HCT116 (cell line): Measurements from ENCODE around the gene HLA-DPA1. TPM values are rescaled to one million over a fixed set of nuclear protein-coding genes. Genes with fewer than 3 reads are reported as not detected.

Source experiments
- ATAC-seq: fragments of 200-7000 bp; cut with Tn5 transposase; 2 replicates; pipeline ENCODE4 v1.9.1; 2020; ENCODE audit warnings: mild to moderate bottlenecking, moderate library complexity
- BruUV-seq: library from RNA; stranded (reverse); fragments of 400-500 nt; replicated peaks from 2 replicates; lab custom pipeline; 2021; lab: Mats Ljungman, UMichigan
- CTCF ChIA-PET: fragments of 300-600 bp; sonication (Branson Sonifier 250); formaldehyde crosslinking; loops from one replicate; lab custom pipeline; 2021; ENCODE audit warnings: antibody characterized with exemption; lab: Charles Lee
- POLR2A ChIA-PET: fragments of 300-600, 350-600 bp; sonication (Branson Sonifier 250); formaldehyde crosslinking; loops from one replicate; lab custom pipeline; 2021; ENCODE audit warnings: antibody characterized with exemption; lab: Charles Lee
- RAD21 ChIA-PET, 2 experiments: fragments of 300-600 bp; sonication (Branson Sonifier 250); formaldehyde crosslinking; loops; one replicate each; lab custom pipeline; 2023; ENCODE audit warnings: low total read pairs in 2 of 2; ENCODE audit not compliant: uncharacterized antibody in 2 of 2, unreplicated experiment in 2 of 2, low non-redundant PET in 1 of 2; lab: Charles Lee
- DNase-seq: peaks from one replicate; pipeline ENCODE4 v3.0.0-alpha.2; 2010; ENCODE audit warnings: low read depth, low spot score
- H2AFZ ChIP-seq: fragments of 200-600 bp; shearing (Covaris generic), sonication (generic); 2 replicates; pipeline ENCODE4 v1.6.1; 2017; ENCODE audit warnings: low read depth, mixed run types, mixed read lengths, antibody characterized with exemption, low read length; ENCODE audit not compliant: poor library complexity, severe bottlenecking
- H3K27ac ChIP-seq: 2 replicates; pipeline ENCODE4 v1.5.1; 2012; ENCODE audit warnings: low read depth, low read length
- H3K27me3 ChIP-seq: fragments of 200-600 bp; sonication (generic); 2 replicates; pipeline ENCODE4 v1.6.1; 2016; ENCODE audit warnings: mixed run types, low read length, mixed read lengths; ENCODE audit not compliant: insufficient read depth
- H3K36me3 ChIP-seq, 2 experiments: fragments of 200-500 bp in 1 of 2; fragments of 200-600 bp in 1 of 2; sonication (Bioruptor generic) in 1 of 2; sonication (generic) in 1 of 2; 2 replicates each; pipeline versions ENCODE4 v1.5.1 to v1.6.1; 2014 to 2016; ENCODE audit warnings: low read length in 2 of 2, inconsistent platforms in 1 of 2, mixed read lengths in 1 of 2, mixed run types in 1 of 2; ENCODE audit not compliant: insufficient read depth in 2 of 2, control insufficient read depth in 1 of 2
- H3K4me1 ChIP-seq, 2 experiments: fragments of 200-600 bp in 1 of 2; sonication (generic) in 1 of 2; 2 replicates each; pipeline versions ENCODE4 v1.5.1 to v1.6.1; 2012 to 2017; ENCODE audit warnings: low read length in 2 of 2, inconsistent platforms in 1 of 2, mild to moderate bottlenecking in 1 of 2, mixed read lengths in 1 of 2, mixed run types in 1 of 2, moderate library complexity in 1 of 2; ENCODE audit not compliant: insufficient read depth in 2 of 2, control insufficient read depth in 1 of 2
- H3K4me2 ChIP-seq: fragments of 200-600 bp; sonication (generic); 2 replicates; pipeline ENCODE4 v1.6.1; 2017; ENCODE audit warnings: mixed run types, low read length, mixed read lengths
- H3K4me3 ChIP-seq, 2 experiments: fragments of 200-600 bp in 1 of 2; sonication (generic) in 1 of 2; replicated peaks in 1 of 2; 2 replicates each; pipeline ENCODE4 v1.5.1; 2011 to 2016; ENCODE audit warnings: low read length in 2 of 2, control low read depth in 1 of 2, low read depth in 1 of 2, mild to moderate bottlenecking in 1 of 2, mixed read lengths in 1 of 2, mixed run types in 1 of 2
- H3K79me2 ChIP-seq: fragments of 200-600 bp; sonication (generic); 2 replicates; pipeline ENCODE4 v1.6.1; 2017; ENCODE audit warnings: mild to moderate bottlenecking, mixed run types, low read length, moderate library complexity, mixed read lengths; ENCODE audit not compliant: insufficient read depth
- H3K9ac ChIP-seq: fragments of 200-600 bp; sonication (generic); 2 replicates; pipeline ENCODE4 v1.6.1; 2016; ENCODE audit warnings: low read length, mixed read lengths
- H3K9me2 ChIP-seq: fragments of 200-600 bp; sonication (generic), shearing (Covaris generic); 2 replicates; pipeline ENCODE4 v1.6.1; 2017; ENCODE audit warnings: mixed run types, mild to moderate bottlenecking, moderate library complexity; ENCODE audit not compliant: insufficient read depth
- H3K9me3 ChIP-seq, 2 experiments: fragments of 200-500 bp in 1 of 2; fragments of 200-600 bp in 1 of 2; sonication (Bioruptor generic) in 1 of 2; sonication (generic) in 1 of 2; 2 replicates each; pipeline ENCODE4 v1.6.1; 2014 to 2017; ENCODE audit warnings: low read length in 2 of 2, mixed read lengths in 2 of 2, inconsistent platforms in 1 of 2, low read depth in 1 of 2, mild to moderate bottlenecking in 1 of 2, mixed run types in 1 of 2, moderate library complexity in 1 of 2; ENCODE audit not compliant: control insufficient read depth in 1 of 2, insufficient read depth in 1 of 2
- H4K20me1 ChIP-seq: fragments of 200-600 bp; sonication (generic), shearing (Covaris generic); 2 replicates; pipeline ENCODE4 v1.6.1; 2017; ENCODE audit warnings: mixed run types, mild to moderate bottlenecking, moderate library complexity; ENCODE audit not compliant: insufficient read depth
- CTCF ChIP-seq, 3 experiments: fragments of 200-600 bp in 1 of 3; sonication (generic) in 1 of 3; IDR thresholded peaks in 2 of 3; conservative IDR thresholded peaks in 1 of 3; 2 replicates each; pipeline ENCODE4 v1.5.1; 2012 to 2017; ENCODE audit warnings: low read depth in 2 of 3, low read length in 2 of 3, antibody characterized with exemption in 1 of 3, borderline replicate concordance in 1 of 3, control low read depth in 1 of 3, mild to moderate bottlenecking in 1 of 3, mixed read lengths in 1 of 3, mixed run types in 1 of 3, moderate library complexity in 1 of 3; ENCODE audit not compliant: insufficient read depth in 1 of 3
- ELF1 ChIP-seq: IDR thresholded peaks from 2 replicates; pipeline ENCODE4 v1.6.1; 2012; ENCODE audit warnings: low read depth, borderline replicate concordance
- EZH2phosphoT487 ChIP-seq: fragments of 200-600 bp; IDR thresholded peaks from 2 replicates; pipeline ENCODE4 v1.6.1; 2018; ENCODE audit warnings: antibody characterized with exemption, borderline replicate concordance
- JUND ChIP-seq: IDR thresholded peaks from 2 replicates; pipeline ENCODE4 v1.6.1; 2012
- POLR2A ChIP-seq: IDR thresholded peaks from 2 replicates; pipeline ENCODE4 v1.7.0; 2011; ENCODE audit warnings: borderline replicate concordance; ENCODE audit not compliant: insufficient read depth, insufficient read length; ENCODE audit errors: extremely low read depth
- REST ChIP-seq: IDR thresholded peaks from 2 replicates; pipeline ENCODE4 v1.6.1; 2012; ENCODE audit warnings: low read depth
- SRF ChIP-seq: IDR thresholded peaks from 2 replicates; pipeline ENCODE4 v1.6.1; 2012; ENCODE audit warnings: low read depth
- ZBTB33 ChIP-seq: IDR thresholded peaks from 2 replicates; pipeline ENCODE4 v1.6.1; 2011; ENCODE audit warnings: mild to moderate bottlenecking, low read length, moderate library complexity; ENCODE audit not compliant: insufficient replicate concordance; ENCODE audit errors: extremely low read depth
- intact Hi-C: fragments of 100-400 bp; cut with micrococcal nuclease; formaldehyde crosslinking; loops from 2 replicates; pipeline ENCODE4 v1.10.0; 2022
- total RNA-seq: library from RNA; stranded (reverse); gene quantifications from one replicate; pipeline ENCODE4 v1.2.1, GENCODE V29; 2021; ENCODE audit not compliant: unreplicated experiment

The HLA-DPA1 gene
- total RNA-seq, 1 experiment from 2014 or later: 0.89 TPM

- Histone ChIP-seq H3K27me3 (no peaks in the 10 kb centered on the region), H3K4me2 (no peak overlapping the region), H3K9ac (no peak overlapping the region), H3K36me3 (no peaks in the 10 kb centered on the region), H3K4me1 (peaks cover 0 to 6% of the 10 kb centered on the region in 2 experiments; a peak in 1 of 4 replicates), H3K79me2 (no peaks in the 10 kb centered on the region), H3K4me3 (no peak overlapping the region), H3K9me2 (no peaks in the 10 kb centered on the region), H2AFZ (no peak overlapping the region), H3K9me3 (no peaks in the 10 kb centered on the region), H4K20me1 (no peaks in the 10 kb centered on the region), H3K27ac (no peak overlapping the region)
- ATAC-seq: no peak
- no TSS peak for BruUV-seq
- DNase-seq: no peak
- no peak for TF ChIP-seq JUND
- TF ChIP-seq ELF1: no peak
- TF ChIP-seq EZH2phosphoT487: no peak
- no peak for TF ChIP-seq CTCF (IDR thresholded peaks at IDR 0.05 in 2 of 3, conservative IDR thresholded peaks at IDR 0.05 in 1 of 3; ENCODE audit: borderline replicate concordance in 1 of 3, insufficient read depth in 1 of 3, low read depth in 2 of 3, low read length in 2 of 3)
- TF ChIP-seq ZBTB33: no peak
- TF ChIP-seq REST: no peak
- no peak for TF ChIP-seq SRF
- no peak for TF ChIP-seq POLR2A
- ChIA-PET POLR2A (no interaction called here), CTCF (interaction anchor here (1.1 to 1.6 kb wide), 4 partner anchors 27 to 172 kb away, joined by 3 to 5 read pairs (median 4); no protein-coding TSS in a partner anchor), RAD21 (no interaction called here)
- intact Hi-C loops: no loop called here
Observed at GRCh38 chr6:33076406-33076934, 3.0 kb upstream of the HLA-DPA1 start.
